ENCODE data around the gene TFAP2D.

The TFAP2D gene

DNA sequence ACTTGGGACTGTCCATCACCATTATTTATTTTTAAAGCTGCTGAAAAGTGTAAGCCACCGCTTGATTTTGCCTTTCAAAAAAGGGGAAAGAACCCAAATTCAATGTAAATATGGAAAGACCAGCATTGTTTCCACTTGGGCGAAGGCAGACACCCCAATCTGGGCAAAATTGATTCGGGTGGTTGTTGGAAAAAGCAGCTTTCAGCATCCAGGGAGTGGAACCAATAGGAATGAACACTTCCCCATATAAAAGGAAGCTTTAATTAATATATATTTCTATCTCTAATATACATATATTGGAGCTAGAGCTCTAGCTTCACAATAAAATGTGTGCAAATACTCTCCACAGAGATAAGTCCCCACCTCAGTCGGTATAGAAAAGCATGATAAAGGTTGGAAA, at the start of gene TFAP2D:
TSS of gene TFAP2D (plus strand) at position 301 of the 400 bp plus-strand sequence. CDS start 530 bp downstream, outside the sequence.
- DNase-seq: no peak

- no peak for DNase-seq
Measured at GRCh38 chr6:50663806-50664205, 49.5 kb upstream of the TFAP2D start.

DNA sequence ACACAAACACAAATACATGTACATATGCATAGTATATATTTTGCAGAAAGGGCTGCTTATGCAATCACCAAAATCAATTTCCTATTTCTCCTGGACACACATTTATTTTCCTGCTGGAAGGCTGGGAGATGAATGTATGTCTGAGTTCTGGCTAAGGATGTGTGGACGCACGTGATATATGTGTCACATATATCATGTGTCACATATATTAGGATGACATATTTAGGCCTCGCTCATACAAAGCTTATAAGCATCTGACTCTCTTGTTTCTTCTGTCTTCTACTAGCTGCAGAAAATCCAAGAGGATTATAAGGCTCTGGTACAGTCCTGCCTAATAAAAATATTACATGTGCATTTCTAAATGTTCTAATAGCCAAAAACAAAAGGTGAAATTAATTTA, 47.2 kb upstream of the TFAP2D start:
- DNase-seq: no peak

DNA sequence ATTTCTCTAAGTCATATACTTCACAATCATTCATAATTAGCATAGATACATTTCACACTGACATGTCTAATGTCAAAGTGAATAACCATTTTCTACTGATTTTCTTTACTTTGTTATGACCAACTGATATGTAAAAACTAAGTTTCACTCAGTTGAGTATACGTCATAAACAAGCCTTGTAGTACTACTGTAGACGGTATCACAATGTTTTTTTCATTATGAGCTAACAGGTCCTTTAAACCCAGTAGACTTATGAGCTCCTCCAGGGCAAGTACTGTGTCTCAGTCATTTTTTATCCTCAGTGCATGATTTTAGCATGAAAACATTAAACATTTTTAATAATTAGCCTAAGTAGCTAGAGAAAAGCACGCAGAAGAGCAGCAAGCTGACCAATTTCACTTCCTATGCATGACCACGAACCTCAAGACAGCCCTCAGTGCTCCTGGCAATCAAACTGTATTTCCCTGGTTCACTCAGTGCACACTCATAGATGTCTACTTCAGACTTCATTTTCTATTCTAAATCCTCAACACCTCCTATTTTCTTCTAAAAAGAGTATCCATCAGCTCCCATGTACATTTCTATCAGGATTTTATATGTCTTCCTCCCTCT, 32.0 kb upstream of the TFAP2D start:
- no peak for DNase-seq

DNA sequence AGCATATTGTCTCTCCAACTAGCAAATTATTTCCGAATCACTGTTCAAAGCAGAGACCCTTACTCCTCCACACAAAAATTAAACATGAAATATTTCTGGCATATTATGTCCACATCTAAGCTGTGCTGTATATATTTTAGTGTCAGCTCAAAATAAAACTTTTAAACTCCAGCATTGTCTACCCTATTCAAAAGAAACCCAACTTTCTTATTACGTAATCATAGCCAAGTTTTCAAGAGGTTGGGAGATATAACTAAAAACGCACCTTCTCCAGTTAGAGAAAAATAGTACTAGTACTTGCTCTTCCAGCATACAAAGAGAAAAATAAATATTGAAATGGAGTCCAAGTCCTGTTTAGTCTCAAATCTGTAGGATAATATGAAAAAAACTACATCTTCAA, 24.1 kb upstream of the TFAP2D start:
- no peak for DNase-seq

DNA sequence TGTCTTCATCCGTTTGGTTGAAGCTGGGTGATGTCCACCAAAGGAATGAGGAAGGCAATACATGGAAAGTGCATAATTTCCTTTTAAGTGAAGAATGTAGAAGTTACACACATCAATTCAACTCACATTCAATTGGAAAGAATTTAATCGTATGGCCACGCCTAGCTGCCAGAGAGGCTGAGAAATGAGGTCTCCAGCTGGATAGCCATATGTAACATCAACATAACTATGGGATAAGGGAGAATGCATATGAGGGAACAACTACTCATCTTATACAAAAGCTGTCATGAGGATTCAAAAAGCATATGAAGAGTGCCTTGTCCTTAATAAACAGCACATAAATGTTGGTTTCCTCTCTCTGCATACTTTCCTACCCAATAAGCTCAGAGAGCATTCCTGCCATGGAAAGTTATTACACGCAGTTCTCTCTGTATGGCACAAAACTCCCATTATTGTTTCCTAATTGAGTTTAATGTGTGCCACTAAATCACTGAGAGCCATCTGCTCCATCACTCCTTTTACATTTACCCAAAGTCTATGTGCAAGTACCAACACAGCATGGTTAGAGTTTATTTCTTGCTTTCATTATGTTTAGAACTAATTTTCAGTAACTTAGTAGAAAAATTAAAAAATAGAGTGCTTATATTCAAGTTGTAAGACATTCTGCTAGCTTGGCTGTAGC, 21.4 kb upstream of the TFAP2D start:
- no peak for DNase-seq

GRCh38 chr6:50698546-50698945, 14.8 kb upstream of the TFAP2D start:
- no peak for DNase-seq

DNA sequence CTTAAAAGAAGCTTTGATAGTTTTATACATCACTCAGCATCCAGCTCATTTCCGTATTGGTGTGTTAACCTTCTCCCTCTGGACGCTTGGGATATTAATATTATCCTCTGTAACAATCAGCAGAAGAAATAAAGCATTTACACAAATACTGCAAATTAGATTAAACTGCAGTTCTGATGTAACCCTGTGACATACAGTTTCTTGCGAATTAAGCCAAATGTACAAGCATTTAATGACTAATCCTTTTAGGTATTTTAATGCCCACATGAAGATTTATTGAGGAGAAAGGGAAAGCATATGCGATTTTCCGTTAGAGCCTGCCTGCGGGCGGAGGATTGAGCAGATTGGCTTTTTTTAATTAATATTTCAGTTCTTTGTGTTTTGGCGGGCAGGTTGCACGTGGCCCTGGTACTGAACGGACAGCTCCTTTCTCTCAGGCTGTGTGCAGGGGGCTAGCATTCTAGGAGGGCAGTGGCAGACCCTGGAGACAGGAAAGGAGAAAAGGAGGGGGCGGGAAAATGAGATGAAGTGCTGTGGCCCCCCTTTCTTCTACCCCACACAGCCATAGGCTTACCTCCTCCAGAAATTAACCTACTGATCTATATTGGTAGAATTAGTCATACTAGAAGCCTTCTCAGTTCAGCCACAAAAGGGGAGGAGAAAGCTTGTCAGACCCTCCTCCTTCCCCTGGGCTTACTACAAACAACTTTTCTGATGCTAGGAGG, 14.1 kb upstream of the TFAP2D start:
- no peak for DNase-seq

DNA sequence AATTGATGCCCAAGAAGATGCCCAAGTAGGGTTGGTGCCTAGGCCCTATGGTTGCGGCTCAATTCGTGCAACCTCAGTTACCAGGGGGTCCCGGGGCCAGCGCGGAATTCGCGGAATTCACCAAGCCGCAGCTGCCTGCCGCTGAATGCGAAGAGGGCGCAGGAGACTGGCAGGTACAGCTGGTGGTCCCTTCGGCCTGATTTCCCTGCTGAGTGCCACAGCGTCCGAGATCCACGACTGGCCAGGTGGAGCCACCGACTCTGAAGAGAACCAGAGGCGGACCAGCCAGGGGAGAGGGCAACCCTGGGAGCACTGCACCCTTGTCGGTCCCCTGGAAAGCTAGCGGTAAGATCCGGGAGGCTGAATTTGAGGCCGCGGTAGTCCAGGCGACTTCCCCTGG, 6.8 kb upstream of the TFAP2D start:
- DNase-seq: no peak

DNA sequence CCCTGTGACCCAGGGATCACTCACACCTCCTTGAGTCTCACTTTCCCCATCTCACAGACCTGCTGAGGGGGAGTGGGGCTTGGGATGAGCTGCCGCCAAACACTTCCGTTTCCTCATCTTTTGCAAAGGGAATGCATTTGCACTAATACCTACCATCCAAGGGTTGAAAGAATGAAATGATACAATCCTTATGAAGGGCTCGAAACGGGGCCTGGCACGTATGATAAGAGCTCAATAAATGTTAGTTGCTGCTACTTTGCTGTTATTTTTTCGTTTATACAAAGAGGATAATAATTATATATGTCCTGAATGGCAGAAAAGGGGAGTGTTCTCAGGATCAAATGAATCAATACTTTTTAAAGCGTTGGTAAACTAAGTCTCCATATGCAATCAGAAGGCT, 6.1 kb upstream of the TFAP2D start:
- DNase-seq: no peak

DNA sequence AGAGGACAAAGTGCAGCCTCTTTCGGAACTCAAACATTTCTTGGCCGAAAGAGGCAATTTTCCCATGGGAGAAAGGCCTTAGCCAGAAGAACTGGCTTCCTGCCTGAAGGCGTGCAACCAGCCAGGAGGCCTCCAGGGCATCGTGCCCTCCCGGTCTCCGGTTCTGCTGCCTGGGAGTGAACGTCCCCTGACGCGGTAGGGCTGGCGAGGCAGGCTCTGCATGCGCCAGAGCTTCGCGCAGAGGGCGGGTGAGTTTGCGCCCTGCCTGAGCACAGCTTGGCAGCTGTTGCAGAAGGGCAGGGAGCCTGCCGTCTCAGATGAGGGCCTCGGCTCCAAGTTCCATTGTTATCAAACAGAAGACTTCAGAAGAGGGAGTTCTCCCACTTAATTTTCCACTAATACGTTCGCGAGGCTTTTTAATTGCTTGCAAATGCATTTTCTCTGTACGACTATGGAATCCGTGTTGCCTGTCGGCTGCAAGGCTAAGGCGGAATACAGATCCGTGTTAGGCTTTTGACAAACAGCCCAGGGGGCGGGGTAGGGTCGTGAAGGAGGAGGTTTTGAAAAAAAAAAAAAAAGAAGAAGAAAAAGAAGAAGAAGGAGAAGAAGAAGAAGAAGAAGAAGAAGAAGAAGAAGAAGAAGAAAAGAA, 5.5 kb upstream of the TFAP2D start:
- no peak for DNase-seq

DNA sequence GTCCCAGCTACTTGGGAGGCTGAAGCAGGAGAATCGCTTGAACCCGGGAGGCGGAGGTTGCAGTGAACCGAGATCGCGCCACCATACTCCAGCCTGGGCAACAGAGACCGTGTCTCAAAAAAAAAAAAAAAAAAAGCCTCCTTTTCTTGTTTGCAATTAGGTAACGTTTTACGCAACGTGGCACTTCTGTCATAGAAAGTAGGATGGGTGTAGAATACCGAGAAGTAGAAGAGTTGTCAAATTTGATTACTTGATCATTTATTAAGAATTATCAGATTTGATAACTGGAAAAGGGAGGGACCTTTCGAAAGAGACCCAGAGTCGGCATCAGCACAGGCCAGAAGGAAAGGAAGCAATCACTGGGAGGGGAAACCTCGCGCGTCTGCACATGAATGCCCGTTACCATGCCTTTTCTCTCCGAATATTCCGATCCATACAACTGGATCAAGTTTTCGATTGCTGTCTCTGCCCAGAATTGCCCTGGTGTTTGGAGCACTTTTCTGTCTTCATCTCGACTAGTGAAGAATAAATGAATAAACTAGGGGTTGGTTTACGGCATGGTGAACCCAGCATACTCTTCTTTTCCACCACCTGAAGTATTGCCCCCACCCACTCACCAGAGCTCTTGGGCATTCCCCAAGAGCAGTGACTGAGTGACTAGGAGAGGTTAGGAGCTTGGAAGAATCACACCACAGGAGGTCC, 4.5 kb upstream of the TFAP2D start:
- no peak for DNase-seq

GRCh38 chr6:50709366-50709734, 4.0 kb upstream of the TFAP2D start:
- no peak for DNase-seq

GRCh38 chr6:50711686-50712085, 1.6 kb upstream of the TFAP2D start:
- DNase-seq: no peak

DNA sequence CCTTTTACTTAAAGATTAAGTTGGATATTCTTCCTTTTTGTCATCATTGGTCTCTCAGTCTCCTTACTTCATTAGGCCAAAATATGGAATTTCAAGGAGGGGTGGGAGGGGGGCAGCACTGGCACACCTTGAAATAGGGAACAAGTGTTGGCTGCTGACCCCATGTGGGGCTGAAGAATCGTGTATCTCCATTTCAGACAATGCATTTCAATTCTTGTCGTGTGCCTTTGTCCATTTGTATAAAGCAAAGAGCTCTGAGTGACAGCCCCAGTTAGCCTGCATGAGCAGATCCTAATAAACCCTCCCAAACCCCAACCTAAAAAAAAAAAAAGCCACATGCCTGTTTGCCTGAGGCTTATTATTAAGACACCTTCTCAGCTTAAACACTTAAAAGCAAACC, 1.0 kb upstream of the TFAP2D start:
- DNase-seq: no peak

DNA sequence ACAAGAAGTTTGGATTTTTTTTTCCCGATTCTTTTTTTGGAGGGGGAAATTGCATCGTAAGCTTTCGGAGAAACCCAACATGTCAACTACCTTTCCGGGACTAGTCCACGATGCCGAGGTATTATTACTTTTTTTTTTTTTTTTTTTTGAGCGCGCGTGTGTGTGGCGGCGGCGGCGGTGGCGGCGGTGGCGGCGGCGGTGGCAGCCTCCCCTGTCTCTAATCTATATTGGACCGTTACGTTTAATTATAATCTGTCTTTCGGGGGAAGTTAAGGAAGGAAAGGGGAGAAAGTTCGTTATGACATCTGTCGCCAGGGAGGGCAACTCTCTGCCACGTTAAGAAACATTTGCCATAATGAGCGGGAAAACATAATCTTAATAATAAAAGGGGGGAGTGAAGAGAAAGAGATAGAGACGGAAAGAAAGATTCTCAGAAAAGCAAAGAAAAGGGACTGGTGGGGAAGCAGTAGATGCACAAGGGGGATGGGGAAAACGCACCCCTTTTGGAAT, 706 bp downstream of the TFAP2D start:
- no peak for DNase-seq

- DNase-seq: no peak
Measured at GRCh38 chr6:50714487-50715379, 1.4 kb downstream of the TFAP2D start.

DNA sequence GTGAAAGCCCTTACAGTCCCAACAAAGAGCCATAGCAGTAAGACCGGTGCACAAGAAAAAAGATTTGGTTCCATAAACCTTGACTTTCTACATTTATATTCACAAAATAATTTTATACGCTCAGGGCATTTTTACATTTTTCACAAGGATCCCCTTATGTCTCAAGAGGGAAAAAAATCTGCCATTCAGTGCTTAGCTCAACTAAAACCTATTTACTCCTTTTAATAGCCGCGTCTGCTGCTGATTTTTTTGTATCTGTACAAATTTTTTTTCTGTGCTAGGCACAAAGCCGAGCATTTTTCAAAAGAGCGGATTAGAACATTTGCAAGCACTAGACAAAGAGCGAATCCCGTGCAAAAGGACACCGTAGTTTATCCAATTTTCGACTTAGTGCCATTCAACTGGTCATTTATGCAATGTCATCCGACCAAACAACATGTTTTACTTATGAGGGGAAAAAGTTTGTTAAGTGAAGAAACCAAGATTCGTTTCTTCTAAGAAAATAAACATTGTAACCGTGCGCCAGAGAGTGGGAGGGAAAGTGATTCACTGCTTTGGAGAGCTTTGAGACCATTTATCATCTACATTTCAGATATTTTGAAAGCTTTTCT, 3.7 kb downstream of the TFAP2D start:
- no peak for DNase-seq

DNA sequence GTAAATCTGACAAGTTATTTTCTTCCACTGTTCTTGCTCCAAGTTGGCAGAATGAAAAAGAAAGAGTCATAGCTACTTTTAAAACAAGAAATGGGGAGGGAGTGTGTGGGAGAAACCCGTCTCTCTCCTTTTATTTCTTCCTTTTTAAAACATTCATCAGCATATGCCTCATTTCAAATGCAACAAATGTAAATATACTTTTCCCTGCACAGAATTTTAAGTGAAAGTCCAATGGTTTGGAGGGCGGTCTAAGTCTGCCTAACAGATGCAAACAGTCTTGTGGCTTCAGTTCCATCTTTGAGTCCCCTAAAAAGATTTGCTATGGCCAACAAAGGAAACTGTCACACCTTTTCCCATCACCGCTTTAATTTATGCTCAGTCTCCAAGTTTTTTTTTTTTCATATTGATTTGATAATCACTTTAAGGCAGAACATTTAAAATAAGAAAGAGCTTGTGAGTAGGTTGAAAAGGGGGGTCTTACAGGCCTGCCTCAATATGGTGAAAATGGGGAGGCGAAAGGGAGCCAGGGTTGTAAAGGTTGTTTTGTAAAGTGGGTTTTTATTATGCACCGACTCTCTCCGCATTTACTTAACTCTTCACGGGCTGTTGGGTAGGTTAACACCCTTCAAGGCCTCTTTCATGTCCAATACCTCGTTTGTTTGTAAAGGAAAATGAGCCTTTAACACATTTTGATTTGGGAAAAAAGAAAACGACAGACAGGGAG, 4.6 kb downstream of the TFAP2D start:
- DNase-seq: no peak

- DNase-seq: no peak
Measured at GRCh38 chr6:50718566-50718965, 5.2 kb downstream of the TFAP2D start.

GRCh38 chr6:50720623-50721022, 7.3 kb downstream of the TFAP2D start:
- peak; percentile 56 for DNase-seq
